IPS DF 4.7 (cell line): ENCODE measurements around the gene PTPRM.

Experiments used
- DNase-seq: peaks from one replicate; pipeline ENCODE4 v3.0.0-alpha.2; 2013; ENCODE audit warnings: low spot score; ENCODE audit errors: extremely low read depth

PTPRM gene

GRCh38 chr18:7890075-7890474 is 323.0 kb downstream of the PTPRM start:
- no peak for DNase-seq

GRCh38 chr18:7892556-7892955 is 325.4 kb downstream of the PTPRM start:
- no peak for DNase-seq

GRCh38 chr18:7894592-7894991 is 327.5 kb downstream of the PTPRM start:
- DNase-seq = no peak

- no peak for DNase-seq
Observed at GRCh38 chr18:7895346-7895745, 328.2 kb downstream of the PTPRM start.

GRCh38 chr18:7896161-7896560 is 329.0 kb downstream of the PTPRM start:
- no peak for DNase-seq

- no peak for DNase-seq
Observed at GRCh38 chr18:7896805-7897518, 329.8 kb downstream of the PTPRM start.

GRCh38 chr18:7898181-7898580 is 331.1 kb downstream of the PTPRM start:
- no peak for DNase-seq

- DNase-seq = no peak
Observed at GRCh38 chr18:7899078-7899477, 332.0 kb downstream of the PTPRM start.

- no peak for DNase-seq
Observed at GRCh38 chr18:7900091-7900490, 333.0 kb downstream of the PTPRM start.

GRCh38 chr18:7901657-7902056 is 334.5 kb downstream of the PTPRM start:
- no peak for DNase-seq

GRCh38 chr18:7902399-7902839 is 335.3 kb downstream of the PTPRM start:
- DNase-seq = no peak

- no peak for DNase-seq
Observed at GRCh38 chr18:7904529-7904928, 337.4 kb downstream of the PTPRM start.

- no peak for DNase-seq
Observed at GRCh38 chr18:7908681-7909299, 341.7 kb downstream of the PTPRM start.

GRCh38 chr18:7914834-7915670 is 347.9 kb downstream of the PTPRM start:
- DNase-seq = no peak

- no peak for DNase-seq
Observed at GRCh38 chr18:7918701-7919100, 351.6 kb downstream of the PTPRM start.

GRCh38 chr18:7919565-7919964 is 352.4 kb downstream of the PTPRM start:
- no peak for DNase-seq

GRCh38 chr18:7921938-7922587 is 354.9 kb downstream of the PTPRM start:
- DNase-seq = no peak

GRCh38 chr18:7923105-7923504 is 356.0 kb downstream of the PTPRM start:
- no peak for DNase-seq

- DNase-seq = no peak
Observed at GRCh38 chr18:7924616-7925015, 357.5 kb downstream of the PTPRM start.

GRCh38 chr18:7926526-7926925 is 359.4 kb downstream of the PTPRM start:
- DNase-seq = no peak

GRCh38 chr18:7927119-7927518 is 360.0 kb downstream of the PTPRM start:
- DNase-seq = no peak

GRCh38 chr18:7931763-7932162 is 364.6 kb downstream of the PTPRM start:
- no peak for DNase-seq
